Vagina (tissue), 2 donors: ENCODE results near the gene ADAMTS14.

Source experiments
- POLR2A ChIP-seq, 2 donors: fragments of 450-650 bp; IDR thresholded peaks; one replicate each; pipeline ENCODE4 v1.6.1; 2017; ENCODE audit warnings: antibody characterized with exemption in 2 of 2, mild to moderate bottlenecking in 2 of 2, moderate library complexity in 2 of 2
- POLR2AphosphoS5 ChIP-seq, 2 donors: sonication (generic); formaldehyde crosslinking; IDR thresholded peaks; one replicate each; pipeline ENCODE4 v1.9.0; 2017; ENCODE audit warnings: antibody characterized with exemption in 2 of 2, mild to moderate bottlenecking in 2 of 2, low read depth in 1 of 2; ENCODE audit not compliant: insufficient read depth in 1 of 2
- TF ChIP-seq, protein P1 (sequence below), 3 experiments: fragments of 450-650 bp in 2 of 3; fragments of 200-600 bp in 1 of 3; sonication (generic) in 1 of 3; IDR thresholded peaks; one replicate each; pipeline ENCODE4 v1.5.1; 2017 to 2019; ENCODE audit warnings: antibody characterized with exemption in 3 of 3, mild to moderate bottlenecking in 2 of 3, moderate library complexity in 2 of 3

DNA sequence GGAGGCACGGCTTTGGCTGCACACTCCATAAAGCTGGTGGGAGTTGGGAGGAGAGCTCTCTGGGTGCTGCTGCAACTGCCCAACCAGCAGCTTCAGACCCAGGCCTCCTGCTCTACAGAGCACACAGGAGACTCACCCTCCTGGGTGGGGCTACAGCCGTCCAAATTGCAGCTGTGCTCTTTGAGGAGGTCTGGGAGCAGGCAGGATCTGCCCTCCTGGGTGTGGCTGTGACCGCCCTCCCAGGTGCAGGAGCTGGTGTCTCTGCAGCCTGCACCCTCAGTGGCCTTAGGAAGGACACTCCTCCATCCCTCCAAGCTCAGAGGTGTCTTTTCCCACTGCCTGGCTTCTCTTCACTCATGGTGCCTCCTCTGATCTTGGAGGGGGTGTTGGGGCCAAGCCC, 49.8 kb upstream of the ADAMTS14 start:
- TF ChIP-seq, protein P1, sequence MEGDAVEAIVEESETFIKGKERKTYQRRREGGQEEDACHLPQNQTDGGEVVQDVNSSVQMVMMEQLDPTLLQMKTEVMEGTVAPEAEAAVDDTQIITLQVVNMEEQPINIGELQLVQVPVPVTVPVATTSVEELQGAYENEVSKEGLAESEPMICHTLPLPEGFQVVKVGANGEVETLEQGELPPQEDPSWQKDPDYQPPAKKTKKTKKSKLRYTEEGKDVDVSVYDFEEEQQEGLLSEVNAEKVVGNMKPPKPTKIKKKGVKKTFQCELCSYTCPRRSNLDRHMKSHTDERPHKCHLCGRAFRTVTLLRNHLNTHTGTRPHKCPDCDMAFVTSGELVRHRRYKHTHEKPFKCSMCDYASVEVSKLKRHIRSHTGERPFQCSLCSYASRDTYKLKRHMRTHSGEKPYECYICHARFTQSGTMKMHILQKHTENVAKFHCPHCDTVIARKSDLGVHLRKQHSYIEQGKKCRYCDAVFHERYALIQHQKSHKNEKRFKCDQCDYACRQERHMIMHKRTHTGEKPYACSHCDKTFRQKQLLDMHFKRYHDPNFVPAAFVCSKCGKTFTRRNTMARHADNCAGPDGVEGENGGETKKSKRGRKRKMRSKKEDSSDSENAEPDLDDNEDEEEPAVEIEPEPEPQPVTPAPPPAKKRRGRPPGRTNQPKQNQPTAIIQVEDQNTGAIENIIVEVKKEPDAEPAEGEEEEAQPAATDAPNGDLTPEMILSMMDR (IDR thresholded peaks at IDR 0.05) = no peak
- TF ChIP-seq POLR2A (IDR thresholded peaks at IDR 0.05) (no peak), POLR2AphosphoS5 (IDR thresholded peaks at IDR 0.05; ENCODE audit: insufficient read depth in 1 of 2, low read depth in 1 of 2) (no peak)
